ENCODE results near the gene COX6A2. TPM values are rescaled to one million over a fixed set of nuclear protein-coding genes. Genes with fewer than 3 reads are reported as not detected.

The COX6A2 gene
- polyA plus RNA-seq, 1 donor from 2014 or later, result not detected

DNA sequence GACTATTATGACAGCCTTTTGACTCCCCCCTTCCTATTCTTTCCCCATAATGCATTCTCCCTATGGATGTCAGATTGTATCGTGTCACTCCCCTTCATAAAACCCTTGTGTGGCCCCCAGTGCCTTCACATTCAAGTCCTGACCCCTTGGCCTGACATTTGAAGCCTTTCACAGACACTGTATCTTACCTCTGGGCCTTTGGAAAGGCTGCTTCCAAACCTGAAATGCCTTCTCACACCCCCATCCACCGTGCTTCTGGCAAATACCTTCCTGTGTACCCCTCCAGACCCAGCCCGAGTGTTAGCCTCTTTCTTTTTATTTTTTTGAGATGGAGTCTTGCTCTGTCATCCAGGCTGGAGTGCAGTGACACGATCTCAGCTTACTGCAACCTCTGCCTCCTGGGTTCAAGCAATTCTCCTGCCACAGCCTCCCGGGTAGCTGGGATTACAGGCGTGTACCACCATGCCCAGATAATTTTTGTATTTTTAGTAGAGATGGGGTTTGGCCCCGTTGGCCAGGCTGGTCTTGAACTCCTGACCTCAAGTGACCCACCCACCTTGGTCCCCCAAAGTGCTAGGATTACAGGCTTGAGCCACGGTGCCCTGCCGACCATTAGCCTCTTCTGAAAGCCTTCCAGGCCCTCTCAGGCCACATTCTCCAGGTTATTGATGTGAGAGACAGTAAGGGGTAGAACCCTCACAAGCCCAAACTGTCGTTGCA is 33.2 kb upstream of the COX6A2 start:
- no peaks in the 10 kb centered on the region for H3K9me2 ChIP-seq (ENCODE audit: insufficient read depth, low read length)
- H3K9me3 ChIP-seq (ENCODE audit: low read length), result no peaks in the 10 kb centered on the region
- TF ChIP-seq SMC3 (conservative IDR thresholded peaks at IDR 0.05; ENCODE audit: poor library complexity) (no peak), POLR2AphosphoS5 (IDR thresholded peaks at IDR 0.05) (no peak), EP300 (conservative IDR thresholded peaks at IDR 0.05; ENCODE audit: poor library complexity, severe bottlenecking) (no peak), EZH2 (IDR thresholded peaks at IDR 0.05; ENCODE audit: borderline replicate concordance, insufficient read depth, low read length, poor library complexity, severe bottlenecking) (no peak), MXI1 (conservative IDR thresholded peaks at IDR 0.05; ENCODE audit: poor library complexity, severe bottlenecking) (no peak), TAF1 (IDR thresholded peaks at IDR 0.05; ENCODE audit: low read depth) (no peak), RAD21 (conservative IDR thresholded peaks at IDR 0.05) (no peak)
- TF ChIP-seq, protein P1, sequence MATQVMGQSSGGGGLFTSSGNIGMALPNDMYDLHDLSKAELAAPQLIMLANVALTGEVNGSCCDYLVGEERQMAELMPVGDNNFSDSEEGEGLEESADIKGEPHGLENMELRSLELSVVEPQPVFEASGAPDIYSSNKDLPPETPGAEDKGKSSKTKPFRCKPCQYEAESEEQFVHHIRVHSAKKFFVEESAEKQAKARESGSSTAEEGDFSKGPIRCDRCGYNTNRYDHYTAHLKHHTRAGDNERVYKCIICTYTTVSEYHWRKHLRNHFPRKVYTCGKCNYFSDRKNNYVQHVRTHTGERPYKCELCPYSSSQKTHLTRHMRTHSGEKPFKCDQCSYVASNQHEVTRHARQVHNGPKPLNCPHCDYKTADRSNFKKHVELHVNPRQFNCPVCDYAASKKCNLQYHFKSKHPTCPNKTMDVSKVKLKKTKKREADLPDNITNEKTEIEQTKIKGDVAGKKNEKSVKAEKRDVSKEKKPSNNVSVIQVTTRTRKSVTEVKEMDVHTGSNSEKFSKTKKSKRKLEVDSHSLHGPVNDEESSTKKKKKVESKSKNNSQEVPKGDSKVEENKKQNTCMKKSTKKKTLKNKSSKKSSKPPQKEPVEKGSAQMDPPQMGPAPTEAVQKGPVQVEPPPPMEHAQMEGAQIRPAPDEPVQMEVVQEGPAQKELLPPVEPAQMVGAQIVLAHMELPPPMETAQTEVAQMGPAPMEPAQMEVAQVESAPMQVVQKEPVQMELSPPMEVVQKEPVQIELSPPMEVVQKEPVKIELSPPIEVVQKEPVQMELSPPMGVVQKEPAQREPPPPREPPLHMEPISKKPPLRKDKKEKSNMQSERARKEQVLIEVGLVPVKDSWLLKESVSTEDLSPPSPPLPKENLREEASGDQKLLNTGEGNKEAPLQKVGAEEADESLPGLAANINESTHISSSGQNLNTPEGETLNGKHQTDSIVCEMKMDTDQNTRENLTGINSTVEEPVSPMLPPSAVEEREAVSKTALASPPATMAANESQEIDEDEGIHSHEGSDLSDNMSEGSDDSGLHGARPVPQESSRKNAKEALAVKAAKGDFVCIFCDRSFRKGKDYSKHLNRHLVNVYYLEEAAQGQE (IDR thresholded peaks at IDR 0.05; ENCODE audit: borderline replicate concordance), result no peak
- TF ChIP-seq, protein P2, sequence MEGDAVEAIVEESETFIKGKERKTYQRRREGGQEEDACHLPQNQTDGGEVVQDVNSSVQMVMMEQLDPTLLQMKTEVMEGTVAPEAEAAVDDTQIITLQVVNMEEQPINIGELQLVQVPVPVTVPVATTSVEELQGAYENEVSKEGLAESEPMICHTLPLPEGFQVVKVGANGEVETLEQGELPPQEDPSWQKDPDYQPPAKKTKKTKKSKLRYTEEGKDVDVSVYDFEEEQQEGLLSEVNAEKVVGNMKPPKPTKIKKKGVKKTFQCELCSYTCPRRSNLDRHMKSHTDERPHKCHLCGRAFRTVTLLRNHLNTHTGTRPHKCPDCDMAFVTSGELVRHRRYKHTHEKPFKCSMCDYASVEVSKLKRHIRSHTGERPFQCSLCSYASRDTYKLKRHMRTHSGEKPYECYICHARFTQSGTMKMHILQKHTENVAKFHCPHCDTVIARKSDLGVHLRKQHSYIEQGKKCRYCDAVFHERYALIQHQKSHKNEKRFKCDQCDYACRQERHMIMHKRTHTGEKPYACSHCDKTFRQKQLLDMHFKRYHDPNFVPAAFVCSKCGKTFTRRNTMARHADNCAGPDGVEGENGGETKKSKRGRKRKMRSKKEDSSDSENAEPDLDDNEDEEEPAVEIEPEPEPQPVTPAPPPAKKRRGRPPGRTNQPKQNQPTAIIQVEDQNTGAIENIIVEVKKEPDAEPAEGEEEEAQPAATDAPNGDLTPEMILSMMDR (IDR thresholded peaks at IDR 0.05; ENCODE audit: poor library complexity, severe bottlenecking), result no peak
- H3K9ac ChIP-seq (ENCODE audit: low read length), result no peak overlapping the region
- H2AFZ ChIP-seq (ENCODE audit: low read depth, low read length), result no peak overlapping the region
- H3K4me3 ChIP-seq (ENCODE audit: low read length), result no peak overlapping the region
- no peak overlapping the region for H3K27ac ChIP-seq (ENCODE audit: low read length)
- H3K27me3 ChIP-seq (ENCODE audit: insufficient read depth, low read depth, low read length), result no peaks in the 10 kb centered on the region
- no peaks in the 10 kb centered on the region for H3K36me3 ChIP-seq (ENCODE audit: insufficient read depth, low read length)
- H3K79me2 ChIP-seq (replicated peaks; ENCODE audit: insufficient read depth, low read length), result peaks cover 22% of the 10 kb centered on the region
- H4K20me1 ChIP-seq (ENCODE audit: insufficient read depth), result no peaks in the 10 kb centered on the region
- H3F3A ChIP-seq (ENCODE audit: insufficient read depth, low read length, poor library complexity, severe bottlenecking), result peaks cover 8% of the 10 kb centered on the region
- H3K4me2 ChIP-seq (ENCODE audit: low read length), result peak overlapping the region; percentile 98

DNA sequence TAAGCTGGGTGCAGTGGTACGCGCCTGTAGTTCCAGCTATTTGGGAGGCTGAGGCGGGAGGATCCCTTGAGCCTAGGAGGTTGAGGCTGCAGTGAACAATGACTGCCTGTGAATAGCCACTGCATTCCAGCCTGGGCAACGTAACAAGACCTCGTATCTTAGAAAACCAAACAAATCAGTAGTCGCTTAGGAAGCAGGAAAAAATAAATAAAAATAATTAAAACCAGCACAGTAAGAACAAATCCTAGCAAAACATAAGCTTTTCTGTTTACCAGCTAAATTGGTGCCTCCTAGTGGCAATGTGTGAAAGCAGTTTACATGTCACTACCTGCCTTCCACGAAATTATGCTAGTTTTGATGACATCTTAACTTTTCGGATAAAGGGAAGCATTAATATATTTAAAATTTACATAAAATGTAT is 32.4 kb upstream of the COX6A2 start:
- Histone ChIP-seq H3K27ac (ENCODE audit: low read length) (peak overlapping the region; percentile 95), H3K79me2 (replicated peaks; ENCODE audit: insufficient read depth, low read length) (peaks cover 22% of the 10 kb centered on the region), H3K36me3 (ENCODE audit: insufficient read depth, low read length) (no peaks in the 10 kb centered on the region), H3K9me2 (ENCODE audit: insufficient read depth, low read length) (no peaks in the 10 kb centered on the region), H3K4me3 (ENCODE audit: low read length) (peak overlapping the region; percentile 99), H4K20me1 (ENCODE audit: insufficient read depth) (no peaks in the 10 kb centered on the region), H3K27me3 (ENCODE audit: insufficient read depth, low read depth, low read length) (no peaks in the 10 kb centered on the region), H3F3A (ENCODE audit: insufficient read depth, low read length, poor library complexity, severe bottlenecking) (peaks cover 8% of the 10 kb centered on the region), H3K9ac (ENCODE audit: low read length) (peak overlapping the region; percentile 98), H2AFZ (ENCODE audit: low read depth, low read length) (peak overlapping the region; percentile 92), H3K4me2 (ENCODE audit: low read length) (peak overlapping the region; percentile 98), H3K9me3 (ENCODE audit: low read length) (no peaks in the 10 kb centered on the region)
- TF ChIP-seq RAD21 (conservative IDR thresholded peaks at IDR 0.05), result peak; percentile 42
- TF ChIP-seq SMC3 (conservative IDR thresholded peaks at IDR 0.05; ENCODE audit: poor library complexity), result peak; percentile 54
- TF ChIP-seq EZH2 (IDR thresholded peaks at IDR 0.05; ENCODE audit: borderline replicate concordance, insufficient read depth, low read length, poor library complexity, severe bottlenecking), result no peak
- TF ChIP-seq MXI1 (conservative IDR thresholded peaks at IDR 0.05; ENCODE audit: poor library complexity, severe bottlenecking), result no peak
- no peak for TF ChIP-seq POLR2AphosphoS5 (IDR thresholded peaks at IDR 0.05)
- TF ChIP-seq, protein P1 (IDR thresholded peaks at IDR 0.05; ENCODE audit: borderline replicate concordance), result no peak
- TF ChIP-seq, protein P2 (IDR thresholded peaks at IDR 0.05; ENCODE audit: poor library complexity, severe bottlenecking), result peak; percentile 66

All from neural cell (in vitro differentiated cells).